Adipocyte (in vitro differentiated cells): Measurements from ENCODE around the gene NRDC.

Experiments
- DNase-seq: peaks from one replicate; pipeline ENCODE4 v3.0.0-alpha.2; 2015; ENCODE audit warnings: low read depth
- H3K27me3 ChIP-seq: replicated peaks from 2 replicates; pipeline ENCODE4 v1.7.0; 2013; ENCODE audit warnings: mild to moderate bottlenecking, low read length, moderate library complexity; ENCODE audit not compliant: control insufficient read depth, insufficient read depth
- H3K36me3 ChIP-seq: 2 replicates; pipeline ENCODE4 v1.7.0; 2013; ENCODE audit warnings: low read length, mild to moderate bottlenecking, moderate library complexity; ENCODE audit not compliant: control insufficient read depth, insufficient read depth, severe bottlenecking
- H3K4me1 ChIP-seq: 2 replicates; pipeline ENCODE4 v1.7.0; 2013; ENCODE audit warnings: mild to moderate bottlenecking, low read length, moderate library complexity; ENCODE audit not compliant: control insufficient read depth, insufficient read depth
- H3K4me3 ChIP-seq: 2 replicates; pipeline ENCODE4 v1.7.0; 2013; ENCODE audit warnings: mild to moderate bottlenecking, low read length, moderate library complexity
- H3K9ac ChIP-seq: 2 replicates; pipeline ENCODE4 v1.7.0; 2013; ENCODE audit warnings: mild to moderate bottlenecking, low read length, moderate library complexity
- H3K9me3 ChIP-seq: 2 replicates; pipeline ENCODE4 v1.7.0; 2013; ENCODE audit warnings: mild to moderate bottlenecking, low read length, moderate library complexity; ENCODE audit not compliant: control insufficient read depth

NRDC gene

GRCh38 chr1:51792864-51793263 lies 85.7 kb downstream of the NRDC start:
- H3K36me3 ChIP-seq: peaks cover 88% of the 10 kb centered on the region

GRCh38 chr1:51791888-51792287 lies 86.6 kb downstream of the NRDC start:
- no peak overlapping the region for H3K4me3 ChIP-seq
- peaks cover 88% of the 10 kb centered on the region for H3K36me3 ChIP-seq
- no peak overlapping the region for H3K9ac ChIP-seq
- H3K9me3 ChIP-seq: no peaks in the 10 kb centered on the region
- no peak for DNase-seq
- no peaks in the 10 kb centered on the region for H3K27me3 ChIP-seq
- H3K4me1 ChIP-seq: peaks cover 3% of the 10 kb centered on the region

More at GRCh38 chr1:51792864-51793263, 85.7 kb downstream of the NRDC start:
- H3K4me1 ChIP-seq: peaks cover 3% of the 10 kb centered on the region
- H3K4me3 ChIP-seq: no peak overlapping the region
- H3K9me3 ChIP-seq: no peaks in the 10 kb centered on the region
- H3K9ac ChIP-seq: no peak overlapping the region
- no peaks in the 10 kb centered on the region for H3K27me3 ChIP-seq
- DNase-seq: peak; percentile 38

- Histone ChIP-seq H3K4me3 (no peak overlapping the region), H3K27me3 (no peaks in the 10 kb centered on the region), H3K36me3 (peaks cover 100% of the 10 kb centered on the region), H3K9me3 (no peaks in the 10 kb centered on the region), H3K4me1 (peaks cover 3% of the 10 kb centered on the region), H3K9ac (no peak overlapping the region)
- no peak for DNase-seq
Observed at GRCh38 chr1:51790385-51790784, 88.1 kb downstream of the NRDC start.

GRCh38 chr1:51789342-51789741 lies 89.2 kb downstream of the NRDC start:
- Histone ChIP-seq H3K27me3 (no peaks in the 10 kb centered on the region), H3K4me1 (peaks cover 3% of the 10 kb centered on the region), H3K9ac (no peak overlapping the region), H3K9me3 (no peaks in the 10 kb centered on the region), H3K36me3 (peaks cover 100% of the 10 kb centered on the region), H3K4me3 (no peak overlapping the region)
- DNase-seq: no peak

- no peak for DNase-seq
- Histone ChIP-seq H3K4me3 (no peak overlapping the region), H3K27me3 (no peaks in the 10 kb centered on the region), H3K36me3 (peaks cover 100% of the 10 kb centered on the region), H3K4me1 (peaks cover 3% of the 10 kb centered on the region), H3K9me3 (no peaks in the 10 kb centered on the region), H3K9ac (no peak overlapping the region)
Observed at GRCh38 chr1:51788938-51789337, 89.6 kb downstream of the NRDC start.

GRCh38 chr1:51784997-51785421 lies 93.5 kb downstream of the NRDC start:
- Histone ChIP-seq H3K9me3 (no peaks in the 10 kb centered on the region), H3K4me1 (no peaks in the 10 kb centered on the region), H3K9ac (no peak overlapping the region), H3K36me3 (peaks cover 93% of the 10 kb centered on the region), H3K27me3 (no peaks in the 10 kb centered on the region), H3K4me3 (no peak overlapping the region)
- no peak for DNase-seq

- no peaks in the 10 kb centered on the region for H3K4me1 ChIP-seq
- H3K9me3 ChIP-seq: no peaks in the 10 kb centered on the region
- DNase-seq: no peak
- H3K9ac ChIP-seq: no peak overlapping the region
- H3K27me3 ChIP-seq: no peaks in the 10 kb centered on the region
- H3K4me3 ChIP-seq: no peak overlapping the region
- H3K36me3 ChIP-seq: peaks cover 78% of the 10 kb centered on the region
Observed at GRCh38 chr1:51780927-51781326, 97.6 kb downstream of the NRDC start.

- Histone ChIP-seq H3K36me3 (peaks cover 66% of the 10 kb centered on the region), H3K9ac (no peak overlapping the region), H3K9me3 (no peaks in the 10 kb centered on the region)
Observed at GRCh38 chr1:51776408-51776807, 102.1 kb downstream of the NRDC start.

GRCh38 chr1:51768971-51769588 lies 109.4 kb downstream of the NRDC start:
- H3K4me1 ChIP-seq: peaks cover 15% of the 10 kb centered on the region
- peak; percentile 85 for DNase-seq
- H3K36me3 ChIP-seq: peaks cover 58% of the 10 kb centered on the region
- H3K4me3 ChIP-seq: no peak overlapping the region
- H3K9me3 ChIP-seq: no peaks in the 10 kb centered on the region
- peak overlapping the region; percentile 31 for H3K9ac ChIP-seq
- H3K27me3 ChIP-seq: no peaks in the 10 kb centered on the region

More at GRCh38 chr1:51776408-51776807, 102.1 kb downstream of the NRDC start:
- Histone ChIP-seq H3K27me3 (no peaks in the 10 kb centered on the region), H3K4me3 (no peak overlapping the region), H3K4me1 (peaks cover 14% of the 10 kb centered on the region)
- DNase-seq: no peak

GRCh38 chr1:51761351-51761750 lies 117.2 kb downstream of the NRDC start:
- Histone ChIP-seq H3K4me3 (no peak overlapping the region), H3K36me3 (peaks cover 41% of the 10 kb centered on the region), H3K9ac (no peak overlapping the region), H3K27me3 (no peaks in the 10 kb centered on the region), H3K4me1 (no peaks in the 10 kb centered on the region), H3K9me3 (no peaks in the 10 kb centered on the region)
- DNase-seq: no peak

- no peak overlapping the region for H3K4me3 ChIP-seq
- H3K4me1 ChIP-seq: no peaks in the 10 kb centered on the region
- H3K9ac ChIP-seq: no peak overlapping the region
- H3K27me3 ChIP-seq: no peaks in the 10 kb centered on the region
- H3K36me3 ChIP-seq: peaks cover 37% of the 10 kb centered on the region
- no peak for DNase-seq
- no peaks in the 10 kb centered on the region for H3K9me3 ChIP-seq
Observed at GRCh38 chr1:51760872-51761271, 117.7 kb downstream of the NRDC start.

- Histone ChIP-seq H3K4me3 (no peak overlapping the region), H3K9ac (no peak overlapping the region), H3K36me3 (peaks cover 29% of the 10 kb centered on the region), H3K27me3 (no peaks in the 10 kb centered on the region), H3K9me3 (no peaks in the 10 kb centered on the region), H3K4me1 (no peaks in the 10 kb centered on the region)
- no peak for DNase-seq
Observed at GRCh38 chr1:51758310-51758709, 120.2 kb downstream of the NRDC start.
